CD4-positive, alpha-beta T cell (primary cell): ENCODE results near the gene RD3L. TPM values are rescaled to one million over a fixed set of nuclear protein-coding genes. Genes with fewer than 3 reads are reported as not detected.

Experiments
- ATAC-seq: fragments of 200-7000 bp; cut with Tn5 transposase; one replicate; pipeline ENCODE4 v1.10.0; 2022; ENCODE audit warnings: mild to moderate bottlenecking; ENCODE audit not compliant: poor library complexity
- CTCF ChIA-PET: fragments of 350-600 bp; sonication (Branson Sonifier 250); formaldehyde crosslinking; loops from one replicate; lab custom pipeline; 2021; ENCODE audit warnings: antibody characterized with exemption, inconsistent platforms; lab: Charles Lee
- POLR2A ChIA-PET: fragments of 350-600 bp; sonication (Branson Sonifier 250); formaldehyde crosslinking; loops from one replicate; lab custom pipeline; 2021; ENCODE audit warnings: antibody characterized with exemption, inconsistent platforms; lab: Charles Lee
- DNase-seq, 14 experiments: peaks; one replicate each; pipeline ENCODE4 v3.0.0-alpha.2; 2013 to 2020; ENCODE audit warnings: mixed read lengths in 2 of 14
- H3K27ac ChIP-seq, 2 donors: one replicate each; pipeline versions ENCODE4 v1.5.1 to v1.7.0; 2013; ENCODE audit warnings: low read length in 2 of 2, low read depth in 1 of 2, mild to moderate bottlenecking in 1 of 2
- H3K27me3 ChIP-seq, 2 experiments: 1 replicate in 1 of 2; 2 replicates in 1 of 2; pipeline versions ENCODE4 v1.6.1 to v1.7.0; 2013; ENCODE audit warnings: low read length in 2 of 2, control low read depth in 1 of 2, mild to moderate bottlenecking in 1 of 2, moderate library complexity in 1 of 2; ENCODE audit not compliant: insufficient read depth in 2 of 2, control insufficient read depth in 1 of 2
- H3K36me3 ChIP-seq: one replicate; pipeline ENCODE4 v1.6.1; 2013; ENCODE audit warnings: low read length, control low read depth; ENCODE audit not compliant: insufficient read depth
- H3K4me1 ChIP-seq: one replicate; pipeline ENCODE4 v1.6.1; 2013; ENCODE audit warnings: low read length, control low read depth; ENCODE audit not compliant: insufficient read depth
- H3K4me3 ChIP-seq: one replicate; pipeline ENCODE4 v1.5.1; 2013; ENCODE audit warnings: mild to moderate bottlenecking, low read length, moderate library complexity
- H3K9me3 ChIP-seq, 2 experiments: 1 replicate in 1 of 2; 2 replicates in 1 of 2; pipeline versions ENCODE4 v1.6.1 to v1.7.0; 2013; ENCODE audit warnings: low read length in 2 of 2, mild to moderate bottlenecking in 2 of 2, control low read depth in 1 of 2, moderate library complexity in 1 of 2; ENCODE audit not compliant: control insufficient read depth in 1 of 2, insufficient read depth in 1 of 2
- H3K27ac Mint-ChIP-seq: one replicate; pipeline ENCODE4 v1.8.0; 2020; ENCODE audit warnings: mixed read lengths
- H3K27me3 Mint-ChIP-seq: one replicate; pipeline ENCODE4 v1.8.0; 2021; ENCODE audit warnings: mixed read lengths
- H3K36me3 Mint-ChIP-seq: one replicate; pipeline ENCODE4 v1.8.0; 2021; ENCODE audit warnings: low read depth, mixed read lengths
- H3K4me1 Mint-ChIP-seq: one replicate; pipeline ENCODE4 v1.8.0; 2021; ENCODE audit warnings: low read depth, mixed read lengths
- H3K4me3 Mint-ChIP-seq: one replicate; pipeline ENCODE4 v1.8.0; 2020; ENCODE audit warnings: mild to moderate bottlenecking, mixed read lengths
- H3K9me3 Mint-ChIP-seq: one replicate; pipeline ENCODE4 v1.8.0; 2020; ENCODE audit warnings: mixed read lengths
- intact Hi-C, 2 experiments: fragments of 100-400 bp; cut with DNase I in 1 of 2; cut with micrococcal nuclease in 1 of 2; formaldehyde crosslinking; loops; one replicate each; pipeline versions ENCODE4 v1.15.1 to v1.9.0; 2023 to 2025; cut with DNase I, micrococcal nuclease
- total RNA-seq, 174 experiments: library from RNA in 2 of 174; stranded (reverse) in 2 of 174; gene quantifications; one replicate each; pipeline ENCODE4 v1.2.3 and lab custom pipeline; 2021 to 2026
- TF ChIP-seq, protein P1 (sequence below): fragments of 200-600 bp; IDR thresholded peaks from one replicate; pipeline ENCODE4 v1.8.0; 2022; ENCODE audit warnings: antibody characterized with exemption, mild to moderate bottlenecking

Gene RD3L
- total RNA-seq, 2 experiments from 2014 or later: not detected

GRCh38 chr14:103930051-103930604 is 12.2 kb downstream of the RD3L start:
- no peaks in the 10 kb centered on the region for H3K4me1 ChIP-seq
- no peaks in the 10 kb centered on the region for H3K4me1 Mint-ChIP-seq
- ChIA-PET CTCF (interaction anchor here (1.1 kb wide), 1 partner anchor 20 kb away, joined by 3 read pairs; no protein-coding TSS in a partner anchor), POLR2A (no interaction called here)
- intact Hi-C loops: no loop called here
- no peak overlapping the region for H3K27ac ChIP-seq
- H3K27ac Mint-ChIP-seq: no peak overlapping the region
- peaks cover 3% of the 10 kb centered on the region for H3K27me3 Mint-ChIP-seq
- H3K9me3 Mint-ChIP-seq: no peaks in the 10 kb centered on the region
- no peaks in the 10 kb centered on the region for H3K9me3 ChIP-seq
- no peak for ATAC-seq
- H3K36me3 ChIP-seq: no peaks in the 10 kb centered on the region
- no peaks in the 10 kb centered on the region for H3K36me3 Mint-ChIP-seq
- no peak for DNase-seq
- TF ChIP-seq, protein P1, sequence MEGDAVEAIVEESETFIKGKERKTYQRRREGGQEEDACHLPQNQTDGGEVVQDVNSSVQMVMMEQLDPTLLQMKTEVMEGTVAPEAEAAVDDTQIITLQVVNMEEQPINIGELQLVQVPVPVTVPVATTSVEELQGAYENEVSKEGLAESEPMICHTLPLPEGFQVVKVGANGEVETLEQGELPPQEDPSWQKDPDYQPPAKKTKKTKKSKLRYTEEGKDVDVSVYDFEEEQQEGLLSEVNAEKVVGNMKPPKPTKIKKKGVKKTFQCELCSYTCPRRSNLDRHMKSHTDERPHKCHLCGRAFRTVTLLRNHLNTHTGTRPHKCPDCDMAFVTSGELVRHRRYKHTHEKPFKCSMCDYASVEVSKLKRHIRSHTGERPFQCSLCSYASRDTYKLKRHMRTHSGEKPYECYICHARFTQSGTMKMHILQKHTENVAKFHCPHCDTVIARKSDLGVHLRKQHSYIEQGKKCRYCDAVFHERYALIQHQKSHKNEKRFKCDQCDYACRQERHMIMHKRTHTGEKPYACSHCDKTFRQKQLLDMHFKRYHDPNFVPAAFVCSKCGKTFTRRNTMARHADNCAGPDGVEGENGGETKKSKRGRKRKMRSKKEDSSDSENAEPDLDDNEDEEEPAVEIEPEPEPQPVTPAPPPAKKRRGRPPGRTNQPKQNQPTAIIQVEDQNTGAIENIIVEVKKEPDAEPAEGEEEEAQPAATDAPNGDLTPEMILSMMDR: no peak
- no peak overlapping the region for H3K4me3 ChIP-seq
- H3K4me3 Mint-ChIP-seq: no peak overlapping the region
- H3K27me3 ChIP-seq: peaks cover 0 to 2% of the 10 kb centered on the region in 2 experiments

DNA sequence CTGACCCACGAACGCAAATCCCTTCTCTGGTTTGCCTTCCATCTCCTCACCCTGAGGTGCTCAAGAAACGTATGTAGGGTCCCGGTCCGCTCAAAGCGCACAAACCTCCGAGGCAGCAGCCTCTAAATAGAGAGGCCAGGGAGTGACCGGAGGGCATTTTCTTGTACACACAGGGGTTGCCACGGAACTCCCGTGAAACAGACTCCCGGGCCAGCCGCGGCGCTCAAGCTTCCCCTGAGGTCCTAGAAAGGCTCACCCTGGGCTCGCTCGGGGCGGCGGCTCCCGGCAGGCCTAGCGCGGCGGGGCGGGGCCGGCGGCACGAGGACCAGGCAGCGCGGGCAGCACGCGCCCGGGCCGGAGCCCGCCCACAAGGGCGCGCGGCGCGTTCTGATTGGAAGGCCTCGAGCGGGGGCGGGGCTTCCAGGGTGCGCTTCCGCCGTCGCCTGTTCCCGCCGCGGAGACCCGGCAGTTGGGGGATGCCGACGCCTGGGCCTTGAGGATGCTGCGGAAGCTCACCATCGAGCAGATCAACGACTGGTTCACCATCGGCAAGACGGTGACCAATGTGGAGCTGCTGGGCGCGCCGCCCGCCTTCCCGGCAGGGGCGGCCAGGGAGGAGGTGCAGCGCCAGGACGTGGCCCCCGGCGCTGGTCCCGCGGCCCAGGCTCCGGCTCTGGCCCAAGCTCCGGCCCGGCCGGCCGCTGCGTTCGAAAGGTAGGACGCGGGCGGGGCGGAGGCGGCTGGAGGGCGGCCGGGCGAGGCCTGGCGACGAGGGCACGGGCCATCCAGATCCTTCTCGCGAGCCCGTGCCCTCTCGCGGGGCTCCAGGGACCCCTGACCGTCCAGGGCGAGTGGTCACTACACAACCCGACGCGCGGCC is 14.1 kb downstream of the RD3L start, which contains the start of gene TDRD9:
TDRD9 (plus strand) TSS at position 446 of the 880 bp plus-strand sequence; CDS start at position 500, 54 bp downstream.
- no peaks in the 10 kb centered on the region for H3K36me3 ChIP-seq
- TF ChIP-seq, protein P1: no peak
- no peaks in the 10 kb centered on the region for H3K36me3 Mint-ChIP-seq
- H3K9me3 ChIP-seq: no peaks in the 10 kb centered on the region
- no peaks in the 10 kb centered on the region for H3K4me1 ChIP-seq
- H3K27ac Mint-ChIP-seq: no peak within 1 kb of the TSS
- no peak within 1 kb of the TSS for H3K4me3 ChIP-seq
- no peak within 1 kb of the TSS for H3K4me3 Mint-ChIP-seq
- H3K27me3 ChIP-seq: no peaks in the 10 kb centered on the region
- DNase-seq (peak in 2 of 14 experiments; percentile 21 to 22), ATAC-seq (no peak)
- peaks cover 8% of the 10 kb centered on the region for H3K27me3 Mint-ChIP-seq
- ChIA-PET CTCF (no interaction called here), POLR2A (no interaction called here)
- intact Hi-C loops: loop anchor here in 1 of 2 experiments (10.0 kb wide), 1 partner anchor 593 kb away; the partner anchor contains the start of gene EIF5
- no peaks in the 10 kb centered on the region for H3K9me3 Mint-ChIP-seq
- no peaks in the 10 kb centered on the region for H3K4me1 Mint-ChIP-seq
- no peak within 1 kb of the TSS for H3K27ac ChIP-seq

DNA sequence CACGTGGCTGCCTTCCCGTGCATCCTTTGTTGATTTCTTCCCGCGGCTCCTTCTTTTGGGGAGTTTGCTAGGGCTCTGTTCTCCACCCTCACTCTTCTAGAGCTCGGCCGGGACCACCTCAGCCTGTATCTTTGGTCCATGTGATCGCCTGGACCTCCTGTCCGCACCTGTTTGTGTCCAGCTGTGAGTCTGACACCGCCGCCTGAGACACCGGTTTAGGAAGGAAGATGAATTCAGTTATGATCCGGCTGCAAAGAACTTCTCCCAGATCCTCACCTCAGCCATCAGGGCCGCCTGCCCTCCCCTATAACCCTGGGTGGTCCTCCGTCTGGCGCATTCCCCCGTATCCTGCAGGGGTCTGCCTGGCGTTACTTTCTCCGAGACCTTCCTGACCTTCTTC is 14.8 kb downstream of the RD3L start:
- H3K36me3 Mint-ChIP-seq: no peaks in the 10 kb centered on the region
- intact Hi-C loops: loop anchor here in 1 of 2 experiments (10.0 kb wide), 1 partner anchor 593 kb away; the partner anchor contains the start of gene EIF5
- DNase-seq (no peak), ATAC-seq (no peak)
- no peak overlapping the region for H3K27ac ChIP-seq
- H3K27me3 Mint-ChIP-seq: peaks cover 8% of the 10 kb centered on the region
- H3K27me3 ChIP-seq: peaks cover 0 to 2% of the 10 kb centered on the region in 2 experiments
- no peaks in the 10 kb centered on the region for H3K9me3 Mint-ChIP-seq
- TF ChIP-seq, protein P1: no peak
- POLR2A ChIA-PET: no interaction called here
- no peaks in the 10 kb centered on the region for H3K4me1 ChIP-seq
- H3K4me3 ChIP-seq: no peak overlapping the region
- no peaks in the 10 kb centered on the region for H3K36me3 ChIP-seq
- H3K4me1 Mint-ChIP-seq: no peaks in the 10 kb centered on the region
- H3K27ac Mint-ChIP-seq: no peak overlapping the region
- no peak overlapping the region for H3K4me3 Mint-ChIP-seq
- H3K9me3 ChIP-seq: no peaks in the 10 kb centered on the region
- CTCF ChIA-PET: no interaction called here
